ENCODE measurements around the gene C15orf40. TPM values are rescaled to one million over a fixed set of nuclear protein-coding genes. Genes with fewer than 3 reads are reported as not detected.
A peak's percentile ranks its signal among the peaks of the same experiment; 100 is the strongest.
"Not testable (repeated sequence)": the region's sequence is repeated elsewhere in the genome, so short reads cannot be mapped to it uniquely, and the experiment has no call there.

The C15orf40 gene
- total RNA-seq, 2 experiments from 2014 or later: 21.5 to 24.5 TPM

DNA sequence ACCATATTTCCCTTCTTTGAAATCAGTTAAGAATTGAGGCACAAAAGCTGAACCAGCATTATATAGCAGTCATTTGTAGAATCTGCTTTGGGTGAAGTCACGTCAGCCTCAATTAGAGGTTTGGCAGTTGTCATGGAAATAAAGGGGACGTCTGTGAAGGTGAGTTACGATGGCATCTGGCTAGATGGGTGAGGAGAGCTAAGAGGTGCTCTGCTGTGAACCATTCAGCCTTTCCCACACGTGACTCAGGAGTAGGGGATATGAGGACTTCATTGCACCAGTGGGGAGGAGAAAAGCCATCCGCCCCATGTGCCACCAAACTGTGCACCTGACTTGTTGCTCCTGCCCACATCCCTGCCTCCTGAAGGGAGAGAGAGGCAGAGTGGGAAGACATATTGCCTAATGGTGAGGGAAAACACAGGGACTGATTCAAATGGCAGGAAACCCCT is 2.8 kb upstream of the C15orf40 start:
- Mint-ChIP-seq H3K9me3 (no peaks in the 10 kb centered on the region), H3K36me3 (ENCODE audit: low read depth) (peaks cover 33% of the 10 kb centered on the region), H3K27ac (no peak overlapping the region), H3K27me3 (no peaks in the 10 kb centered on the region), H3K4me3 (no peak overlapping the region), H3K4me1 (peaks cover 43% of the 10 kb centered on the region)
- no peak for DNase-seq
- ChIA-PET POLR2A (no interaction called here), CTCF (no interaction called here)

DNA sequence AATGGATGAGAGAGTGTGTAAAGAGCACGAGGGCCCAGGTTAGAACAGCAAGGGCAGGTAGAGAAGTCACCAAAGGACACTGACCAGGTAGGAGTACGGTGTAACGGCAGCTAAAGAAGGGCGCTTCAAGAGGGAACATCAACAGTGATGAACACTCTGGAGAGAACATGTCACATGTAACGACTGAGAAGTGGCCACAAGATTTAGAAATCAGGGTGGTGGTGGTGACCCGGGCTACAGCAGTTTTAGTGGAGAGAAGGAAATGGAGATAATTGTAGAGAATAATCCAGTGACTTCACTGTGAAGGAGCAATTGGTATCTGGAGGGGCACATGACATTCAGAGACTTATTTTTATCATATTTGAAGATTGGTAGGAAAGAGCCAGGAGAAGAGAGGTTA is 1.2 kb upstream of the C15orf40 start:
- Mint-ChIP-seq H3K4me3 (peak overlapping the region; percentile 98), H3K36me3 (ENCODE audit: low read depth) (peaks cover 30% of the 10 kb centered on the region), H3K27ac (peak overlapping the region; percentile 95), H3K4me1 (peaks cover 45% of the 10 kb centered on the region), H3K27me3 (no peaks in the 10 kb centered on the region), H3K9me3 (no peaks in the 10 kb centered on the region)
- no peak for DNase-seq
- CTCF ChIA-PET: interaction anchor here (1.9 to 5.4 kb wide), 2 partner anchors 9 to 472 kb away, joined by 8 to 24 read pairs; partner anchors contain the start of gene RPS17
- POLR2A ChIA-PET: no interaction called here

DNA sequence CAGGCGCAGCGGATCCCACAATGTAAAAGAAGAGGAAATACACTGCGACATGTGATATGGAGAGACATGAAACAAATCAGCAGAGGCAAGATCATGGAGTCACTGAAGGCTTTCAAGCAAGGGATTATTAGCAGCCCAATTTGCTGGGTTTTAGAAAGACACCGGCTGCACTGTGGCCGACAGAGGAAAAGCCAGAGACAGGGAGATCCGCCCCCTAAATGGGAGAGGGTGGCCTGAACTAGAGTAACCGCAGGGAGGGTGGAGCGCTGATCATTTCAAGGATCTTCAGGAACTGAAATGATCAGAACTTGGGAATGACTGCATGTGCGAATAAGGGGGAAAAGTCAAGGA is 612 bp upstream of the C15orf40 start:
- Mint-ChIP-seq H3K9me3 (no peaks in the 10 kb centered on the region), H3K4me3 (peak overlapping the region; percentile 98), H3K4me1 (peaks cover 47% of the 10 kb centered on the region), H3K27me3 (no peaks in the 10 kb centered on the region), H3K36me3 (ENCODE audit: low read depth) (peaks cover 29% of the 10 kb centered on the region), H3K27ac (peak overlapping the region; percentile 95)
- CTCF ChIA-PET: interaction anchor here (0.6 to 5.4 kb wide), 12 partner anchors 9 to 542 kb away, joined by 3 to 24 read pairs (median 4); partner anchors contain the start of genes RAMAC and RPS17
- POLR2A ChIA-PET: no interaction called here
- DNase-seq: no peak

DNA sequence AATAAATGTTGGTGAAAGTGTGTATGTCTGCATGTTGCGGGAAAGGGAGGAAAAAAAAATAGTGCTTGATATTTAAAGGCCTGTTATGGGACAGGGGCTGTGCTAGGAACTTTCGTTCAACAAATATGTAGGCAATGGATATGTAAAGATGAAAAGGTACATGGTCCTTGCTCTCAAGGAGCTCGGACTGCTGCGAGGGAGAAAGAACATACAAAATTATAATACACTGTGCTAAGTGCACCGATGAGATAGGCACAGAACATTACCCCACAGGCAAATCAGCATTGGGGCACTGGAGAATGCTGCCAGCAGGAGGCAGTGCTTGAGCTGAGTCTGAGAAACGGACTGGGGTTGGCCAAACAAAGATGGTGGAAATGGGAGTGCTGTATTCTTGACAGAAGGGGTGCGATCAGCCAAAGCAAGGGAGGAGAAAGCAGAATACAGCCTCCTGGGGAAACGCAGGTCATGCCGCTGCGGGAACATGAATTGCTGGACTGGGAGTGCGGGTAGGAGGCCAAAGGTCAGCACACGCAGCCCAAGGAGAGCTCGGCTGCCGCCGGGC is 649 bp downstream of the C15orf40 start:
- no peaks in the 10 kb centered on the region for H3K27me3 Mint-ChIP-seq
- DNase-seq: peak; percentile 87
- POLR2A ChIA-PET: interaction anchor here (1.0 kb wide), 1 partner anchor 18 kb away, joined by 3 read pairs; no protein-coding TSS in a partner anchor
- H3K4me3 Mint-ChIP-seq: peak overlapping the region; percentile 98
- H3K4me1 Mint-ChIP-seq: peaks cover 47% of the 10 kb centered on the region
- CTCF ChIA-PET: interaction anchor here (0.6 to 5.4 kb wide), 19 partner anchors 9 to 470 kb away, joined by 3 to 24 read pairs (median 4); partner anchors contain the start of genes RAMAC and RPS17
- no peaks in the 10 kb centered on the region for H3K9me3 Mint-ChIP-seq
- H3K36me3 Mint-ChIP-seq (ENCODE audit: low read depth): peaks cover 26% of the 10 kb centered on the region
- peak overlapping the region; percentile 95 for H3K27ac Mint-ChIP-seq

DNA sequence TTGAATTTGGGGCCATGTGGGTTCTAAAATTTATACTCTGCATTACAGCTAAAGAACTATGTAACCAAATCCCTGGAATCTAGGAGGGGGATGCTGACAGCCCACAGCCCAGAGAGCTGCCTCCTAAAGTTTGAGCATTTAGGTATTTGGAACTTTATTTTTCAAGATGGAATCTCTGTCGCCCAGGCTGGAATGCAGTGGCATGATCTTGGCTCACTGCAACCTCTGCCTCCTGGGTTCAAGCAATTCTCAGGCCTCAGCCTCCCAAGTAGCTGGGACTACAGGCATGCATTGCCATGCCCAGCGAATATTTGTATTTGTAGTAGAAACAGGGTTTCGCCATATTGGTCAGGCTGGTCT is 10.8 kb downstream of the C15orf40 start:
- H3K36me3 Mint-ChIP-seq (ENCODE audit: low read depth); H3K27me3 Mint-ChIP-seq; POLR2A ChIA-PET; DNase-seq; H3K27ac Mint-ChIP-seq; H3K9me3 Mint-ChIP-seq; H3K4me3 Mint-ChIP-seq; H3K4me1 Mint-ChIP-seq: not testable (repeated sequence)
- CTCF ChIA-PET: interaction anchor here (0.8 to 2.1 kb wide), 14 partner anchors 10 to 469 kb away, joined by 3 to 16 read pairs (median 3); partner anchors contain the start of genes C15orf40 and RAMAC

DNA sequence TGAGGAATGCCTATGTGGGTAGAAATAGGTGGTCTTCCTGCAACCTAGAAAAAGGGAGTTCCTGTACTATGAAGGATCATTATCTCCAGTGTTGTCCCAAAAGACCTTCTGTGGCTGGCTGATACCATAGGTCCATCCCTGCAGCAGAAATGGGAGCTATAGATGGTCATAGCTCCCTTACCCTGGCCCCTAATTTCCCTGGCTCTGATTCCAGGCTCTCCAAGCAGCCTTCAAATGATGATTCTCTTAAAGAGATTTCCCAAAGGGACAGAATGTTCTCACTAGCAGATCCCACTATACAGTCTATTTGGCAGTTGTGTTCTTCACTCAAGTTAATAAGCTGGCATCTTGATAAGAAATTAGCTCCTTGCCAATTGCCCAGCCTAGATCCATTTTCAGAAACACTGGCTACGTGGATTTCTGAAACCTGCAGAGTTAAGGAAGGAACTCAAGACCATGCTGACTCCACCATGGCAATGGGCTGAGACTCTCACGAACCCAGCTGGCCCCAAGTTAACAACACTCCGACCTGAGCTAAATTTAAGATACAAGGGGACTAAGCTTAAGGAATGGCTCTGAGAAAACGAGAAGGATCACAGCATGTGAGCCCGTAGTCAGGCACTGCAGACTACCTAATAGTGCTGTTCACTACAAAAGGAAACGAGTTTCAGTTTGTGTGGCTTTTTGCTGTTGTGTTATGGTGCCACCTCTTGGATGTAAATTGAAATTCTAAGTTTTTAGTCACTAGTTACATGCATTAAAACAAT is 11.4 kb downstream of the C15orf40 start:
- POLR2A ChIA-PET: no interaction called here
- peak; percentile 59 for DNase-seq
- peaks cover 8% of the 10 kb centered on the region for H3K4me1 Mint-ChIP-seq
- H3K4me3 Mint-ChIP-seq: peak overlapping the region; percentile 49
- CTCF ChIA-PET: interaction anchor here (0.8 to 2.1 kb wide), 15 partner anchors 11 to 468 kb away, joined by 3 to 16 read pairs (median 3); partner anchors contain the start of genes C15orf40 and RAMAC
- no peaks in the 10 kb centered on the region for H3K9me3 Mint-ChIP-seq
- H3K27me3 Mint-ChIP-seq: no peaks in the 10 kb centered on the region
- H3K36me3 Mint-ChIP-seq (ENCODE audit: low read depth): peaks cover 4% of the 10 kb centered on the region
- H3K27ac Mint-ChIP-seq: peak overlapping the region; percentile 47

DNA sequence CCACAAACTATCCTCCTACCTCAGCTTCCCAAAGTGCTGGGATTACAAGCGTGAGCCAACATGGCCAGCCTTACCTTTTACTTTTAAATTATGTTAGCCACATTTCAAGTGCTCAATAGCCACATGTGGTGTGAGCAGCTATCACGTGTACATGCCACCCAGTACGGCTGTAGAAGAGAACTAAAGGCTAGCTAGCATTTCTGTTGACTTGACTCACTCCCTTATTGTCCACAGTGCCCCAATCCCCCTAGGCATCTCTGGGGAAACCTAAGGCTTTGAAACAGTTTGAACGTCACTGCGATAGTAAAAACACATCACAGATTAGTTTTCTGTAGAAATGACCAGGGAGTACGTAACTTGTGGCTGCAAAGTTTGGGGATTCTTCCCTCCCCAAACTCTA is 12.0 kb downstream of the C15orf40 start:
- ChIA-PET CTCF (interaction anchor here (0.9 to 2.1 kb wide), 8 partner anchors 11 to 468 kb away, joined by 3 to 16 read pairs (median 7); partner anchors contain the start of genes C15orf40 and RAMAC), POLR2A (no interaction called here)
- H3K4me3 Mint-ChIP-seq: no peak overlapping the region
- H3K36me3 Mint-ChIP-seq (ENCODE audit: low read depth): no peaks in the 10 kb centered on the region
- H3K27me3 Mint-ChIP-seq: no peaks in the 10 kb centered on the region
- no peak overlapping the region for H3K27ac Mint-ChIP-seq
- H3K4me1 Mint-ChIP-seq: peaks cover 8% of the 10 kb centered on the region
- DNase-seq: no peak
- no peaks in the 10 kb centered on the region for H3K9me3 Mint-ChIP-seq

DNA sequence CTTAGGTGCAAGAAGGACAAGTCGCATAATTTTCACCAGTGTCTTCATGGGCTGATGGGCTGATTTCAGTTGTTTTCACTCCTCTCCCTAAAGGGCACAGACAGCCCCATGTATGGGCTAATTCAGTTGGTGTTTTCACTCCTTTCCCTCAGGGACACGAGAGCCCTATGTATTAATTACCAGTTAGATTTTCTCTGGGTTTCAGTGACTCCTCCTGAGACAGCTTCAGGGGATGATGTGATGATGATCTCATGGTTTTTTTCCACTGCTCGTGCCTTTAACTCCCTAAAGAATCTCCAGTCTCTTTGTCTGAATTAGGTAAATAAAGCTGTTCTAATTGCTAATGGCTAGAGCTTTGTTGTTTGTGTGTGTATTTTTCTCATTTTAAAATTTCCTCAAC is 15.5 kb downstream of the C15orf40 start:
- ChIA-PET CTCF (interaction anchor here (1.4 to 1.5 kb wide), 2 partner anchors 10 to 22 kb away, joined by 3 read pairs; partner anchors contain the start of gene RAMAC), POLR2A (interaction anchor here (1.0 kb wide), 1 partner anchor 10 kb away, joined by 4 read pairs; the partner anchor contains the start of gene RAMAC)
- no peak for DNase-seq
- H3K36me3 Mint-ChIP-seq (ENCODE audit: low read depth): peaks cover 3% of the 10 kb centered on the region
- no peak overlapping the region for H3K27ac Mint-ChIP-seq
- H3K9me3 Mint-ChIP-seq: no peaks in the 10 kb centered on the region
- H3K4me3 Mint-ChIP-seq: no peak overlapping the region
- no peaks in the 10 kb centered on the region for H3K27me3 Mint-ChIP-seq
- peaks cover 8% of the 10 kb centered on the region for H3K4me1 Mint-ChIP-seq

DNA sequence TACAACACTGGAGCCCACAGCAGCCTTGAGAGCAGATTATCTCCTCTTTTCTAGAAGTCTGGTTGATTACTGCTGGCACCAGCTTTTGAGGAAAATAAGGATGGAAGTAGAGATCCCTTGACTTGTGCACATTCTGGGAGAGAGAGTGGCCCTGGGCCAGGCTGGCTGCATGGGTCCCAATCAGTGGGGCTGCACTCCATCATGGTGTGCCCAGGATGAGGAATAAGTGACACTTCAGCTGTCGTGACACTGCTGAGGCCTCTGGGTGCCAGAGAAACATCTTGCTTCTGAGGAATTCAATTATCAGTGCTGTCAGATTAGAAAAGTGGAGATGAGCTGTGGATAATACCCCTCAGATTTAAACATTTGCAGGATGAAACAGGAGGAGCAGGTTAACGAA is 16.4 kb downstream of the C15orf40 start:
- Mint-ChIP-seq H3K27ac (no peak overlapping the region), H3K27me3 (no peaks in the 10 kb centered on the region), H3K36me3 (ENCODE audit: low read depth) (peaks cover 7% of the 10 kb centered on the region), H3K4me1 (peaks cover 3% of the 10 kb centered on the region), H3K9me3 (no peaks in the 10 kb centered on the region), H3K4me3 (no peak overlapping the region)
- CTCF ChIA-PET: interaction anchor here (1.5 kb wide), 1 partner anchor 9 kb away, joined by 3 read pairs; the partner anchor contains the start of gene RAMAC
- DNase-seq: no peak
- POLR2A ChIA-PET: no interaction called here

DNA sequence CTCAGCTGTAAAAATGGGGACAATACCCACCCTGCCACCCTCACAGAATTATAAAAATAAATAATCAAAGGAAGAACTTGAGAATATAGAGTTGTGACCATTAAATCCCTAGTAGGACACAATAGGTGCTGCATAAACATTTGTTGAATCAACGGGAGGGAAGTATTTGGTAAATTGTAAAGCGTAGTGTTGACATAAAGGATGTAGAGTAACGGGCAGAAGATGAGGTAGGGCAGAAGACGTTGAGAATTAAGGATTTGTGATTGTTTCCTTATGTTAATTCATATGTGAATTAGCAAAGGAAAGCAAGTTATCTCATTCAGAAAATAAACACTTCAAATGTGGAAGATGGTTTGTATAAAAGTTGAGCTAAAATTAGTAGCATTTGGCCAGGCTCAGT is 18.3 kb downstream of the C15orf40 start:
- CTCF ChIA-PET: interaction anchor here (0.6 to 1.4 kb wide), 6 partner anchors 17 to 242 kb away, joined by 3 to 5 read pairs (median 4); partner anchors contain the start of gene C15orf40
- POLR2A ChIA-PET: interaction anchor here (1.0 kb wide), 1 partner anchor 18 kb away, joined by 3 read pairs; no protein-coding TSS in a partner anchor

DNA sequence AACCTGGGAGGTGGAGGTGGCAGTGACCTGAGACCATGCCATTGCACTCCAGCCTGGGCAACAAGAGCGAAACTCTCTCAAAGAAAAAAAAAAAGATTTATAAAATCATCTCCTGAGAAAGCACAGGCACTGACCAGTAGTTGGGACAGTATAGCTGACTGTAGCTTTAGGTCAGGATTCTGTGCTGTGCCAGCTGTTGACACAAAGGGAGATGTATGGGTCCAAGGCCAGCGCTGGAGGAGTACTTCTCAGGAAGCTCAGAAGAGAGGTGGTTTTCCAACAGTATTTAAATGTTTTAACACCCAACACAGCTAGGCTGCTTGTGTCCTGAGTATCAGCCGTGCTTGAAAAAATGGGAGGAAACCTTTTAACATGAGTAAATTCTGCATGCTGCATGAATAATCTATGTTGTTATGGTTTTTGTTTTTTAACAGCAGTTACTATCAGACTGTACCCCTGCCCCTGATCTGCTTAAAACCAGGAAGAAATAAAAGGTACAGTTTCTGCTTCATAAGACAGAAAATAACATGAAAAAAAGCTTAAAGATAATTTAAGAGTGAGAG is 18.9 kb downstream of the C15orf40 start:
- POLR2A ChIA-PET: interaction anchor here (1.0 kb wide), 1 partner anchor 18 kb away, joined by 3 read pairs; no protein-coding TSS in a partner anchor
- CTCF ChIA-PET: interaction anchor here (1.0 to 1.4 kb wide), 5 partner anchors 18 to 241 kb away, joined by 3 to 4 read pairs (median 3); partner anchors contain the start of gene C15orf40
- Mint-ChIP-seq H3K27me3 (no peaks in the 10 kb centered on the region), H3K4me1 (peaks cover 4% of the 10 kb centered on the region), H3K9me3 (no peaks in the 10 kb centered on the region), H3K27ac (no peak overlapping the region), H3K36me3 (ENCODE audit: low read depth) (peaks cover 19% of the 10 kb centered on the region), H3K4me3 (no peak overlapping the region)
- DNase-seq: no peak

More for the DNA sequence above, 18.3 kb downstream of the C15orf40 start:
- H3K4me1 Mint-ChIP-seq: peaks cover 2% of the 10 kb centered on the region
- no peak for DNase-seq
- no peaks in the 10 kb centered on the region for H3K9me3 Mint-ChIP-seq
- no peak overlapping the region for H3K27ac Mint-ChIP-seq
- no peaks in the 10 kb centered on the region for H3K27me3 Mint-ChIP-seq
- peaks cover 18% of the 10 kb centered on the region for H3K36me3 Mint-ChIP-seq (ENCODE audit: low read depth)
- H3K4me3 Mint-ChIP-seq: no peak overlapping the region

DNA sequence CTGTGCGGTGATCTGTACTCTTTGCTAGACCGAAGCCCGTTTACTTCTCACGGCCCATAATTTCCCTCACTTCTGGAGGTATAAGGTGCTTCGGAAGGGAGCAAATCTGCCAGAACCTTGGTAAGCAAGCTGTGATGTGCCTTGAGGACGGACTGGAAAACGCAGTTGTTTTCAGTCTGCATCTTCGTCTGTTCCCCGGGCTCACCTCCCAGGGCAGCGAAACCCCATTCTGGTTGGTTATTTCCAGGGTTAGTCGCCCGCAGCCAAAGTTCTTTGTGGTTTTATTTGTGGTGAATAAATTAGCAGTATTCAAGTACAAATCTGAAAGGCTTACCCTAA is 25.0 kb downstream of the C15orf40 start:
- peak overlapping the region; percentile 96 for H3K27ac Mint-ChIP-seq
- H3K4me3 Mint-ChIP-seq: peak overlapping the region; percentile 98
- no peaks in the 10 kb centered on the region for H3K27me3 Mint-ChIP-seq
- peak; percentile 56 for DNase-seq
- no peaks in the 10 kb centered on the region for H3K9me3 Mint-ChIP-seq
- ChIA-PET POLR2A (interaction anchor here (0.5 to 1.5 kb wide), 4 partner anchors 10 to 273 kb away, joined by 3 to 4 read pairs (median 4); no protein-coding TSS in a partner anchor), CTCF (interaction anchor here (0.5 to 3.5 kb wide), 6 partner anchors 13 to 446 kb away, joined by 3 to 13 read pairs (median 4); partner anchors contain the start of genes C15orf40 and RPS17)
- peaks cover 24% of the 10 kb centered on the region for H3K36me3 Mint-ChIP-seq (ENCODE audit: low read depth)
- H3K4me1 Mint-ChIP-seq: peaks cover 29% of the 10 kb centered on the region

Measured in activated CD4-positive, alpha-beta T cell treated with anti-CD3 and anti-CD28 coated beads, Interleukin-2, amount 10 ng/mL, durations not matched to agents 7 days and 5 days (primary cell).